Smooth muscle cell (in vitro differentiated cells): ENCODE results near the gene TPM1. TPM values are rescaled to one million over a fixed set of nuclear protein-coding genes. Genes with fewer than 3 reads are reported as not detected.
"Not testable (repeated sequence)": the region's sequence is repeated elsewhere in the genome, so short reads cannot be mapped to it uniquely, and the experiment has no call there.

Experiments used
- DNase-seq: peaks from one replicate; lab custom pipeline; 2025; ENCODE audit not compliant: unreplicated experiment; lab: John Stamatoyannopoulos, UW
- H2AFZ ChIP-seq: fragments of 200-600 bp; sonication (generic); 2 replicates; pipeline ENCODE4 v1.6.0; 2016; ENCODE audit warnings: antibody characterized with exemption, low read depth, mild to moderate bottlenecking
- H3F3A ChIP-seq: fragments of 200-600 bp; sonication (generic); 2 replicates; pipeline ENCODE4 v1.6.0; 2017; ENCODE audit warnings: antibody characterized with exemption, low read depth
- H3K27ac ChIP-seq: fragments of 200-600 bp; sonication (generic); 2 replicates; pipeline ENCODE4 v1.5.1; 2016; ENCODE audit warnings: low read depth, mild to moderate bottlenecking
- H3K27me3 ChIP-seq: fragments of 200-600 bp; sonication (generic); 2 replicates; pipeline ENCODE4 v1.6.1; 2016; ENCODE audit warnings: low read depth, mild to moderate bottlenecking
- H3K36me3 ChIP-seq: fragments of 200-600 bp; sonication (generic); 2 replicates; pipeline ENCODE4 v1.5.1; 2016; ENCODE audit warnings: low read depth
- H3K4me1 ChIP-seq: fragments of 200-600 bp; sonication (generic); 2 replicates; pipeline ENCODE4 v1.5.1; 2016; ENCODE audit warnings: low read depth
- H3K4me2 ChIP-seq: fragments of 200-600 bp; sonication (generic); 2 replicates; pipeline ENCODE4 v1.6.0; 2016; ENCODE audit warnings: mild to moderate bottlenecking
- H3K4me3 ChIP-seq: fragments of 200-600 bp; sonication (generic); 2 replicates; pipeline ENCODE4 v1.5.1; 2016; ENCODE audit warnings: mild to moderate bottlenecking
- H3K79me2 ChIP-seq: fragments of 200-600 bp; sonication (generic); 2 replicates; pipeline ENCODE4 v1.6.0; 2016; ENCODE audit warnings: low read depth, mild to moderate bottlenecking
- H3K9ac ChIP-seq: fragments of 200-600 bp; sonication (generic); 2 replicates; pipeline ENCODE4 v1.6.0; 2016; ENCODE audit warnings: low read depth
- H3K9me3 ChIP-seq: fragments of 200-600 bp; sonication (generic); replicated peaks from 2 replicates; pipeline ENCODE4 v1.5.1; 2016; ENCODE audit warnings: low read depth
- H4K20me1 ChIP-seq: fragments of 200-600 bp; sonication (generic); 2 replicates; pipeline ENCODE4 v1.6.0; 2016; ENCODE audit warnings: low read depth
- CTCF ChIP-seq: fragments of 200-600 bp; sonication (generic); IDR thresholded peaks from 2 replicates; pipeline ENCODE4 v1.5.1; 2017; ENCODE audit warnings: borderline replicate concordance, mild to moderate bottlenecking, antibody characterized with exemption; ENCODE audit not compliant: insufficient read depth, poor library complexity, severe bottlenecking
- WGBS: methylation state at CpG from one replicate; pipeline ENCODE4 v1.1.7; 2016; ENCODE audit warnings: low lambda C conversion rate; 5-methylcytosine and 5-hydroxymethylcytosine counted together
- polyA plus RNA-seq: library from polyadenylated mRNA; unstranded; fragments of >200 nt; fragmentation: Nextera tagmentation; extraction: Ambion mirVana; gene quantifications from 2 replicates; pipeline ENCODE4 v1.2.1, GENCODE V29; 2016
- total RNA-seq: library from RNA; depleted of rRNA; stranded (reverse); fragments of >200 nt; gene quantifications from 2 replicates; pipeline ENCODE4 v1.2.3, GENCODE V29; 2014

TPM1 gene
- total RNA-seq = 1,694 and 1,869 TPM in 2 replicates
- polyA plus RNA-seq = 1,915 and 2,406 TPM in 2 replicates

DNA sequence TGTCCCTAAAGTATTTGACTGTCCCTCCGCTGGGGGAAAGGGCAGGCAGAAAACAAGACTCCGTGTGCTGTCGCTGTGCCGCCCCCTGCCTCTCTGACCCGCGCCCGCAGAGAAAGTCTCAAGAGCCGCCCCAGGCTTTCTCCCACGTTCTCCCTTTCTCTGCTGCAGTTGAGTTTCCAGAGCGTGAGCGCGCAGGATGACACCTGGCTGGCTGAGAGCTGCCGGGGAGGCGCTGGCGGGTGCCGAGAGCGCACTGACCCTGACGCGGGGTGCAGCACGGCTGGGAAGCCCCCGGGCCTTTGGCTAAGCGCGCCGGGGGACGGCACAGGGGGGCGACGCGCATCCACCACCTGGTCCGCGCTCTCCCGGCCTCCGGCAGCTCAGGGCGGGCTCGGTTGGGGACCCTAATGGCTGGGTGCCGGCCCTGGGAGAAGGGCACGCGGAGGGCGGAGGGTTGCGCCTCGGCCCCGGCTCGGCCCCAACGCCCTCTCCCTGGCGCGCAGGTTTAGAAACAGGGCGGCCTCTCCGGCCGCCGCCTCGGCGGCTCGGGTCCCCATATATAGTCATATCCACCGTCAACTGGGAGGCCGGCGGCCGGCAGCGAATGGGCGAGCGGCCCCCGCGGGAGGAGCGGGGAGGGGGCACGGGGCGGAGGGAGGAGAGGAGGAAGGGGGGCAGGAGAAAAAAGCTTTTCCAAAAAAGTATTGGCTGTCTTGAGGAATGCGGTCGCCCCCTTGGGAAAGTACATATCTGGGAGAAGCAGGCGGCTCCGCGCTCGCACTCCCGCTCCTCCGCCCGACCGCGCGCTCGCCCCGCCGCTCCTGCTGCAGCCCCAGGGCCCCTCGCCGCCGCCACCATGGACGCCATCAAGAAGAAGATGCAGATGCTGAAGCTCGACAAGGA, at the start of gene TPM1:
TPM1 (plus strand) TSS at position 774 of the 903 bp plus-strand sequence; CDS start at position 857, 83 bp downstream.
- Histone ChIP-seq H3K79me2 (peaks cover 48% of the 10 kb centered on the region), H3K36me3 (no peaks in the 10 kb centered on the region), H3K27me3 (no peaks in the 10 kb centered on the region), H3K4me2 (peak within 1 kb of the TSS; percentile 96), H3K4me3 (peak within 1 kb of the TSS; percentile 85), H3K4me1 (peaks cover 37% of the 10 kb centered on the region), H2AFZ (no peak within 1 kb of the TSS), H3K27ac (peak within 1 kb of the TSS; percentile 80), H3F3A (peaks cover 48% of the 10 kb centered on the region), H3K9ac (peak within 1 kb of the TSS; percentile 81), H3K9me3 (no peaks in the 10 kb centered on the region), H4K20me1 (peaks cover 47% of the 10 kb centered on the region)
- DNase-seq = peak; percentile 53
- under 1% methylated on average over 70 of the region's 84 CpGs for WGBS
- TF ChIP-seq CTCF = no peak

- no peaks in the 10 kb centered on the region for H3K9me3 ChIP-seq
Measured at GRCh38 chr15:62993066-62993465, 49.5 kb upstream of the TPM1 start.

DNA sequence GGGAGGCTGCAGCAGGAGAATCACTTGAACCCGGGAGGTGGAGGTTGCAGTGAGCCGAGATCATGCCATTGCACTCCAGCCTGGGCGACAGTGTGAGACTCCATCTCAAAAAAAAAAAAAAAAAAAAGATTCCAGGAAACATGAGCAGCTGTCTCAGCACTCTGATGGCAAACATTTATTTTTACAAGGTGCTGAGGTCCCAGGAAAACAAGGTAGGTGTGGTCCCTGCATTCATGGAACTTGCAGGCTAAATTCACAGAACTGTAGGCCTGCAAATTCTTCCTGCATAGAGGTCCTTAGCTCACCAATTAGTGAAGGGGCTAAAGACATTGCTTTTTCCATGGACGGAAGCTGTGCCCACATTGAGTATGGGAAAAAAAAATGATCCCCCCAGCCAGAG, 48.9 kb upstream of the TPM1 start:
- H3K27me3 ChIP-seq, H3K4me3 ChIP-seq, H3F3A ChIP-seq, H3K9ac ChIP-seq, H3K36me3 ChIP-seq, H3K9me3 ChIP-seq, H4K20me1 ChIP-seq, H2AFZ ChIP-seq, DNase-seq, H3K4me2 ChIP-seq, H3K27ac ChIP-seq, H3K79me2 ChIP-seq: not testable (repeated sequence)
- WGBS = 93% methylated on average over 4 of the region's 4 CpGs
- H3K4me1 ChIP-seq = peaks cover 20% of the 10 kb centered on the region

More at GRCh38 chr15:62993066-62993465, 49.5 kb upstream of the TPM1 start:
- Histone ChIP-seq H3K4me1 (peaks cover 17% of the 10 kb centered on the region), H3K27ac (no peak overlapping the region), H3K9ac (no peak overlapping the region), H3K27me3 (no peaks in the 10 kb centered on the region), H3F3A (no peaks in the 10 kb centered on the region), H4K20me1 (no peaks in the 10 kb centered on the region), H3K4me2 (no peak overlapping the region), H3K36me3 (no peaks in the 10 kb centered on the region), H2AFZ (no peak overlapping the region), H3K4me3 (no peak overlapping the region), H3K79me2 (no peaks in the 10 kb centered on the region)
- DNase-seq = no peak
- 88% methylated on average over 7 of the region's 7 CpGs for WGBS
- TF ChIP-seq CTCF = no peak

GRCh38 chr15:62994439-62994838, 48.1 kb upstream of the TPM1 start:
- no peaks in the 10 kb centered on the region for H3K36me3 ChIP-seq
- no peak overlapping the region for H3K4me3 ChIP-seq
- no peaks in the 10 kb centered on the region for H3K9me3 ChIP-seq
- no peak for DNase-seq
- no peaks in the 10 kb centered on the region for H4K20me1 ChIP-seq
- no peaks in the 10 kb centered on the region for H3F3A ChIP-seq
- H3K9ac ChIP-seq = no peak overlapping the region
- H3K4me2 ChIP-seq = no peak overlapping the region
- TF ChIP-seq CTCF = no peak
- no peak overlapping the region for H3K27ac ChIP-seq
- H3K4me1 ChIP-seq = peaks cover 28% of the 10 kb centered on the region
- no peaks in the 10 kb centered on the region for H3K79me2 ChIP-seq
- 85% methylated on average over 4 of the region's 4 CpGs for WGBS
- H2AFZ ChIP-seq = no peak overlapping the region
- no peaks in the 10 kb centered on the region for H3K27me3 ChIP-seq
